ENCODE data around the gene DCTD.

The DCTD gene

GRCh38 chr4:182914357-182914756 is 2.8 kb downstream of the DCTD start:
- no peak for TF ChIP-seq CTCF (IDR thresholded peaks at IDR 0.05; ENCODE audit: control insufficient read depth, extremely low read depth, insufficient read depth)
- DNase-seq (ENCODE audit: low read depth): no peak
- H3K4me3 ChIP-seq (ENCODE audit: low read depth, low read length): no peak overlapping the region

GRCh38 chr4:182913621-182914020 is 3.6 kb downstream of the DCTD start:
- H3K4me3 ChIP-seq (ENCODE audit: low read depth, low read length): no peak overlapping the region
- no peak for TF ChIP-seq CTCF (IDR thresholded peaks at IDR 0.05; ENCODE audit: control insufficient read depth, extremely low read depth, insufficient read depth)
- no peak for DNase-seq (ENCODE audit: low read depth)

- DNase-seq (ENCODE audit: low read depth): no peak
- H3K4me3 ChIP-seq (ENCODE audit: low read depth, low read length): no peak overlapping the region
- no peak for TF ChIP-seq CTCF (IDR thresholded peaks at IDR 0.05; ENCODE audit: control insufficient read depth, extremely low read depth, insufficient read depth)
Measured at GRCh38 chr4:182913036-182913435, 4.2 kb downstream of the DCTD start.

GRCh38 chr4:182908124-182908523 is 9.1 kb downstream of the DCTD start:
- no peak for TF ChIP-seq CTCF (IDR thresholded peaks at IDR 0.05; ENCODE audit: control insufficient read depth, extremely low read depth, insufficient read depth)

GRCh38 chr4:182907396-182907795 is 9.8 kb downstream of the DCTD start:
- no peak overlapping the region for H3K4me3 ChIP-seq (ENCODE audit: low read depth, low read length)
- TF ChIP-seq CTCF (IDR thresholded peaks at IDR 0.05; ENCODE audit: control insufficient read depth, extremely low read depth, insufficient read depth): no peak

More at GRCh38 chr4:182908124-182908523, 9.1 kb downstream of the DCTD start:
- DNase-seq (ENCODE audit: low read depth): no peak
- no peak overlapping the region for H3K4me3 ChIP-seq (ENCODE audit: low read depth, low read length)

GRCh38 chr4:182906786-182907185 is 10.4 kb downstream of the DCTD start:
- DNase-seq (ENCODE audit: low read depth): no peak
- H3K4me3 ChIP-seq (ENCODE audit: low read depth, low read length): no peak overlapping the region
- no peak for TF ChIP-seq CTCF (IDR thresholded peaks at IDR 0.05; ENCODE audit: control insufficient read depth, extremely low read depth, insufficient read depth)

More at GRCh38 chr4:182907396-182907795, 9.8 kb downstream of the DCTD start:
- no peak for DNase-seq (ENCODE audit: low read depth)

GRCh38 chr4:182905038-182905437 is 12.1 kb downstream of the DCTD start:
- DNase-seq (ENCODE audit: low read depth): no peak
- H3K4me3 ChIP-seq (ENCODE audit: low read depth, low read length): no peak overlapping the region
- TF ChIP-seq CTCF (IDR thresholded peaks at IDR 0.05; ENCODE audit: control insufficient read depth, extremely low read depth, insufficient read depth): no peak
